CD14-positive monocyte (primary cell): ENCODE measurements around the gene FOXP1. TPM values are rescaled to one million over a fixed set of nuclear protein-coding genes. Genes with fewer than 3 reads are reported as not detected.

Experiments
- DNase-seq, 3 donors: peaks; one replicate each; pipeline ENCODE4 v3.0.0-alpha.2; 2011 to 2022
- H2AFZ ChIP-seq: 2 replicates; pipeline ENCODE4 v1.6.0; 2012; ENCODE audit warnings: mild to moderate bottlenecking, low read depth, low read length, inconsistent platforms; ENCODE audit not compliant: insufficient read depth, poor library complexity, severe bottlenecking
- H3K27ac ChIP-seq, 2 donors: 1 replicate in 1 of 2; 2 replicates in 1 of 2; pipeline ENCODE4 v1.5.1; 2012 to 2013; ENCODE audit warnings: low read length in 2 of 2, control low read depth in 1 of 2, inconsistent platforms in 1 of 2, low read depth in 1 of 2, mild to moderate bottlenecking in 1 of 2
- H3K27me3 ChIP-seq, 2 donors: one replicate each; pipeline versions ENCODE4 v1.6.0 to v1.6.1; 2011 to 2013; ENCODE audit warnings: low read length in 2 of 2; ENCODE audit not compliant: control insufficient read depth in 2 of 2, insufficient read depth in 2 of 2
- H3K36me3 ChIP-seq, 2 donors: replicated peaks in 1 of 2; 1 replicate in 1 of 2; 2 replicates in 1 of 2; pipeline versions ENCODE4 v1.5.1 to v1.6.1; 2012 to 2013; ENCODE audit warnings: low read length in 2 of 2, control low read depth in 1 of 2, inconsistent platforms in 1 of 2, mild to moderate bottlenecking in 1 of 2; ENCODE audit not compliant: insufficient read depth in 2 of 2, control insufficient read depth in 1 of 2
- H3K4me1 ChIP-seq, 2 donors: 1 replicate in 1 of 2; 2 replicates in 1 of 2; pipeline versions ENCODE4 v1.5.1 to v1.6.1; 2012 to 2013; ENCODE audit warnings: low read length in 2 of 2, control low read depth in 1 of 2, inconsistent platforms in 1 of 2, mild to moderate bottlenecking in 1 of 2, moderate library complexity in 1 of 2; ENCODE audit not compliant: insufficient read depth in 2 of 2, control insufficient read depth in 1 of 2
- H3K4me2 ChIP-seq: replicated peaks from 2 replicates; pipeline ENCODE3; 2012; ENCODE audit warnings: low read length, moderate library complexity, mild to moderate bottlenecking; ENCODE audit not compliant: poor library complexity, severe bottlenecking; ENCODE audit errors: extremely low read depth
- H3K4me3 ChIP-seq, 3 experiments: fragments of 200-600 bp in 1 of 3; sonication (generic) in 1 of 3; replicated peaks in 1 of 3; 1 replicate in 2 of 3; 2 replicates in 1 of 3; pipeline ENCODE4 v1.5.1; 2011 to 2013; ENCODE audit warnings: low read length in 3 of 3, mild to moderate bottlenecking in 3 of 3, control low read depth in 2 of 3, low read depth in 2 of 3, inconsistent platforms in 1 of 3, moderate library complexity in 1 of 3
- H3K79me2 ChIP-seq: 2 replicates; pipeline ENCODE4 v1.6.0; 2012; ENCODE audit warnings: mild to moderate bottlenecking, control low read depth, inconsistent platforms, low read length, moderate library complexity; ENCODE audit not compliant: insufficient read depth
- H3K9ac ChIP-seq: 2 replicates; pipeline ENCODE4 v1.6.0; 2017; ENCODE audit warnings: low read length, mild to moderate bottlenecking; ENCODE audit not compliant: insufficient read depth, poor library complexity, severe bottlenecking
- H3K9me3 ChIP-seq, 2 donors: replicated peaks in 1 of 2; 1 replicate in 1 of 2; 2 replicates in 1 of 2; pipeline versions ENCODE4 v1.5.1 to v1.6.1; 2012 to 2013; ENCODE audit warnings: low read length in 2 of 2, control low read depth in 1 of 2; ENCODE audit not compliant: control insufficient read depth in 1 of 2, insufficient read depth in 1 of 2
- H4K20me1 ChIP-seq: 2 replicates; pipeline ENCODE4 v1.6.0; 2012; ENCODE audit warnings: mild to moderate bottlenecking, low read length, control low read depth, moderate library complexity; ENCODE audit not compliant: insufficient read depth
- H3K27ac Mint-ChIP-seq, 7 donors: one replicate each; pipeline ENCODE4 v1.8.0; 2020; ENCODE audit warnings: mild to moderate bottlenecking in 7 of 7, mixed read lengths in 7 of 7, moderate library complexity in 6 of 7, inconsistent platforms in 2 of 7
- H3K27me3 Mint-ChIP-seq, 3 donors: one replicate each; pipeline ENCODE4 v1.8.0; 2021 to 2022; ENCODE audit warnings: low read depth in 3 of 3, mild to moderate bottlenecking in 3 of 3, mixed read lengths in 3 of 3, moderate library complexity in 3 of 3, inconsistent platforms in 1 of 3
- H3K36me3 Mint-ChIP-seq, 2 donors: one replicate each; pipeline ENCODE4 v1.8.0; 2020; ENCODE audit warnings: mixed read lengths in 2 of 2, inconsistent platforms in 1 of 2, mild to moderate bottlenecking in 1 of 2
- H3K4me1 Mint-ChIP-seq: one replicate; pipeline ENCODE4 v1.8.0; 2020; ENCODE audit warnings: mild to moderate bottlenecking, mixed read lengths
- H3K4me3 Mint-ChIP-seq, 2 donors: one replicate each; pipeline ENCODE4 v1.8.0; 2020; ENCODE audit warnings: mild to moderate bottlenecking in 2 of 2, mixed read lengths in 2 of 2, moderate library complexity in 1 of 2
- H3K9me3 Mint-ChIP-seq, 7 donors: one replicate each; pipeline ENCODE4 v1.8.0; 2020 to 2022; ENCODE audit warnings: mixed read lengths in 7 of 7, mild to moderate bottlenecking in 6 of 7, moderate library complexity in 6 of 7, inconsistent platforms in 2 of 7
- CTCF ChIP-seq: fragments of 200-600 bp; IDR thresholded peaks from one replicate; pipeline ENCODE4 v1.8.0; 2022; ENCODE audit warnings: antibody characterized with exemption, mild to moderate bottlenecking
- WGBS: methylation state at CpG from one replicate; pipeline ENCODE4 v1.1.5; 2013; ENCODE audit warnings: missing lambda C conversion rate; ENCODE audit not compliant: insufficient coverage; 5-methylcytosine and 5-hydroxymethylcytosine counted together
- intact Hi-C, 2 donors: fragments of 100-400 bp; cut with micrococcal nuclease; formaldehyde crosslinking; loops; one replicate each; pipeline versions ENCODE4 v1.15.0 to v1.15.1; 2023
- polyA plus RNA-seq, 3 donors: library from polyadenylated mRNA; depleted of rRNA in 1 of 3; unstranded in 2 of 3; stranded (reverse) in 1 of 3; fragments of 300-500 nt in 2 of 3; fragments of >200 nt in 1 of 3; fragmentation: Illumina TruSeq in 2 of 3; gene quantifications; 1 replicate in 2 of 3; 2 replicates in 1 of 3; pipeline ENCODE4 v1.2.3, GENCODE V29; 2012 to 2021

The FOXP1 gene
- polyA plus RNA-seq, 3 donors: 25.7 to 42.6 (median 27.8) TPM

GRCh38 chr3:71547249-71548198 is 36.0 kb downstream of the FOXP1 start:
- H3K9me3 ChIP-seq: no peaks in the 10 kb centered on the region
- peaks cover 83 to 97% of the 10 kb centered on the region in 2 donors for H3K4me1 ChIP-seq
- H4K20me1 ChIP-seq: no peaks in the 10 kb centered on the region
- H3K27me3 ChIP-seq: no peaks in the 10 kb centered on the region
- peaks cover 0 to 10% of the 10 kb centered on the region in 2 donors for H3K36me3 Mint-ChIP-seq
- peak overlapping the region; percentile 90 to 98 (median 95) for H3K27ac Mint-ChIP-seq
- H3K27me3 Mint-ChIP-seq: no peaks in the 10 kb centered on the region
- TF ChIP-seq CTCF: no peak
- peak overlapping the region; percentile 87 to 91 for H3K27ac ChIP-seq
- peak; percentile 62 to 92 (median 78) for DNase-seq
- peak overlapping the region; percentile 36 for H2AFZ ChIP-seq
- peak overlapping the region; percentile 38 for H3K9ac ChIP-seq
- 19% methylated on average over 2 of the region's 4 CpGs for WGBS
- H3K79me2 ChIP-seq: peaks cover 77% of the 10 kb centered on the region
- H3K4me3 Mint-ChIP-seq: peak overlapping the region; percentile 20 to 92
- no peaks in the 10 kb centered on the region for H3K9me3 Mint-ChIP-seq
- H3K4me1 Mint-ChIP-seq: peaks cover 83% of the 10 kb centered on the region
- intact Hi-C loops: loop anchor here (5.0 to 10.0 kb wide), 4 partner anchors 35 to 105 kb away; partner anchors contain the start of gene FOXP1 (in 2 of the 2)
- peak overlapping the region in 2 of 3 experiments; percentile 6 to 70 for H3K4me3 ChIP-seq
- H3K4me2 ChIP-seq: peak overlapping the region; percentile 76
- H3K36me3 ChIP-seq: no peaks in the 10 kb centered on the region

- no peaks in the 10 kb centered on the region for H4K20me1 ChIP-seq
- H3K36me3 ChIP-seq: no peaks in the 10 kb centered on the region
- H3K27me3 Mint-ChIP-seq: no peaks in the 10 kb centered on the region
- peaks cover 88 to 100% of the 10 kb centered on the region in 2 donors for H3K4me1 ChIP-seq
- peak overlapping the region; percentile 36 for H2AFZ ChIP-seq
- no peak for TF ChIP-seq CTCF
- H3K9me3 Mint-ChIP-seq: no peaks in the 10 kb centered on the region
- no peaks in the 10 kb centered on the region for H3K27me3 ChIP-seq
- H3K27ac ChIP-seq: peak overlapping the region; percentile 87 to 91
- 0% methylated on average over 1 of the region's 2 CpGs for WGBS
- intact Hi-C loops: loop anchor here (5.0 to 10.0 kb wide), 4 partner anchors 35 to 105 kb away; partner anchors contain the start of gene FOXP1 (in 2 of the 2)
- peak in 2 of 3 donors; percentile 37 to 71 for DNase-seq
- peaks cover 0 to 10% of the 10 kb centered on the region in 2 donors for H3K36me3 Mint-ChIP-seq
- peak overlapping the region; percentile 76 for H3K4me2 ChIP-seq
- H3K4me3 ChIP-seq: peak overlapping the region; percentile 18 to 70 (median 33)
- no peaks in the 10 kb centered on the region for H3K9me3 ChIP-seq
- H3K79me2 ChIP-seq: peaks cover 75% of the 10 kb centered on the region
- H3K4me1 Mint-ChIP-seq: peaks cover 88% of the 10 kb centered on the region
- peak overlapping the region; percentile 90 to 98 (median 95) for H3K27ac Mint-ChIP-seq
- peak overlapping the region; percentile 38 for H3K9ac ChIP-seq
- peak overlapping the region; percentile 74 to 92 for H3K4me3 Mint-ChIP-seq
These were observed 36.7 kb downstream of the FOXP1 start for GRCh38 chr3:71546821-71547220.
